Measurements from ENCODE around the gene IL34.
A peak's percentile ranks its signal among the peaks of the same experiment; 100 is the strongest.

IL34 gene

GRCh38 chr16:70659953-70660671 is 13.8 kb downstream of the IL34 start:
- TF ChIP-seq CTCF (IDR thresholded peaks at IDR 0.05): no peak
- H3K27ac ChIP-seq: no peak overlapping the region
- no peak for DNase-seq (ENCODE audit: low spot score)
- H3K4me3 ChIP-seq: no peak overlapping the region

- no peak overlapping the region for H3K27ac ChIP-seq
- no peak overlapping the region for H3K4me3 ChIP-seq
- TF ChIP-seq CTCF (IDR thresholded peaks at IDR 0.05): no peak
- DNase-seq (ENCODE audit: low spot score): no peak
Observed at GRCh38 chr16:70660672-70661350, 14.5 kb downstream of the IL34 start.

- DNase-seq (ENCODE audit: low spot score): no peak
- no peak for TF ChIP-seq CTCF (IDR thresholded peaks at IDR 0.05)
Observed at GRCh38 chr16:70661534-70661917, 15.2 kb downstream of the IL34 start.

GRCh38 chr16:70661918-70662641 is 15.7 kb downstream of the IL34 start:
- no peak overlapping the region for H3K4me3 ChIP-seq
- TF ChIP-seq CTCF (IDR thresholded peaks at IDR 0.05): no peak
- DNase-seq (ENCODE audit: low spot score): no peak
- peak overlapping the region; percentile 42 to 58 for H3K27ac ChIP-seq

More at GRCh38 chr16:70661534-70661917, 15.2 kb downstream of the IL34 start:
- H3K4me3 ChIP-seq: no peak overlapping the region
- H3K27ac ChIP-seq: peak overlapping the region; percentile 42 to 58

GRCh38 chr16:70662991-70663523 is 16.7 kb downstream of the IL34 start:
- DNase-seq (ENCODE audit: low spot score): no peak
- TF ChIP-seq CTCF (IDR thresholded peaks at IDR 0.05): no peak
- Histone ChIP-seq H3K4me3 (no peak overlapping the region), H3K27ac (peak overlapping the region; percentile 42 to 58)

GRCh38 chr16:70663524-70664324 is 17.4 kb downstream of the IL34 start:
- Histone ChIP-seq H3K27ac (peak overlapping the region in 1 of 2 donors; percentile 58), H3K4me3 (no peak overlapping the region)
- no peak for DNase-seq (ENCODE audit: low spot score)
- TF ChIP-seq CTCF (IDR thresholded peaks at IDR 0.05): no peak
